Measurements from ENCODE around the gene CST9. TPM values are rescaled to one million over a fixed set of nuclear protein-coding genes. Genes with fewer than 3 reads are reported as not detected.
A peak's percentile ranks its signal among the peaks of the same experiment; 100 is the strongest.
"Not testable (repeated sequence)": the region's sequence is repeated elsewhere in the genome, so short reads cannot be mapped to it uniquely, and the experiment has no call there.

CST9 gene
- total RNA-seq, 1 donor from 2014 or later, result not detected

GRCh38 chr20:23638309-23638708 is 32.6 kb upstream of the CST9 start:
- peaks cover 18% of the 10 kb centered on the region for H3K27me3 Mint-ChIP-seq (ENCODE audit: unreplicated experiment)
- DNase-seq, result no peak
- no peak for TF ChIP-seq CTCF (IDR thresholded peaks at IDR 0.05; ENCODE audit: partially characterized antibody, unreplicated experiment)
- H3K36me3 Mint-ChIP-seq (ENCODE audit: unreplicated experiment), result no peaks in the 10 kb centered on the region
- H3K27ac Mint-ChIP-seq (ENCODE audit: unreplicated experiment), result no peak overlapping the region
- no peak overlapping the region for H3K4me3 Mint-ChIP-seq (ENCODE audit: unreplicated experiment)
- peaks cover 46% of the 10 kb centered on the region for H3K4me1 Mint-ChIP-seq (ENCODE audit: low read depth, unreplicated experiment)
- peaks cover 10% of the 10 kb centered on the region for H3K9me3 Mint-ChIP-seq (ENCODE audit: unreplicated experiment)

DNA sequence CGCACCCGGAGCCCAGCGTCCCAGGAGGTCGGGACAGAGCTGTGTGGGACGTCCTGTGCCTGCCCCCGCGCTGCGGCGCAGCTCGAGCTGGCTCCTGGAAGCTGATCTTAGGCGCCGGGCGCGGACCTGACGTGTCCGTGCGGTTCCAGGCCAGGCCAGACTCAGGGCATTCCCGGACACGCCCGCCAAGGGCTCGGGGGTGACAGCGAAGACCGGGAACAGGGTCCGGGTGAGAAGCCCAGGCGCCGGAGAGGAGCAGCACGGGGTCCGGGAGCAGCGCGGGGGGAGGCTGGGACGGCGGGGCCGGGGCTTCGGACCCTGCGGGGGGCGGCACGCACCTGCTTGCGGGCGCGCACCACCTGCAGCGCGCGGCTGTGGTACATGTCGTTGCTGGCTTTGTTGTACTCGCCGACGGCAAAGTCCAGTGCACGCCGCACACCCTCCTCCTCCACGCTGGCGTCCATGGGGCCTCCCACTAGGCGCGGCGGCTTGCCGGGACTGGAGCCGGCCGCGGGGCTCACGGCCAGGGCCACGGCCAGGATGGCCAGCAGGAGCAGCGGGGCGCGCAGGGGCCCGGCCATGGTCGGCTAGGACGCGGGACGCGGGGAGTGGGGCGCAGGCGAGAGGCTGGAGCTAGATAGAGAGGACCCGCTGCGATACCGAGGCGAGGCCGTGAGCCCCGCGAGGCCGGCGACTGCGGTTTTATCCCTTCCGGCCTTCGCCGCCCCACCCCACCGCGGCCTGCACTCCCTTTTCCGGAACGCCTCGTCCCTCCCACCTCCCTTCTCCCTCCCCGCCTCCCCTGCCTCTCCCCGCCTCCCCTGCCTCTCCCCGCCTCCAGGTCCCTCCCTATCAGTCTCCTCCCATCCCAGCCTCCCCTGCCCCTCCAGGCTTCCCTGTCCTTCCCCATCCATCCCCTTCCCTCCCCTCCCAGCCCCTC is 31.8 kb upstream of the CST9 start, which contains the start of gene CST3:
TSS of gene CST3 (minus strand) at position 674 of the 940 bp plus-strand sequence. CDS start at position 581, 93 bp downstream.
- peak within 1 kb of the TSS; percentile 93 for H3K4me3 Mint-ChIP-seq (ENCODE audit: unreplicated experiment)
- peaks cover 13% of the 10 kb centered on the region for H3K9me3 Mint-ChIP-seq (ENCODE audit: unreplicated experiment)
- peaks cover 44% of the 10 kb centered on the region for H3K4me1 Mint-ChIP-seq (ENCODE audit: low read depth, unreplicated experiment)
- no peaks in the 10 kb centered on the region for H3K36me3 Mint-ChIP-seq (ENCODE audit: unreplicated experiment)
- TF ChIP-seq CTCF (IDR thresholded peaks at IDR 0.05; ENCODE audit: partially characterized antibody, unreplicated experiment), result no peak
- H3K27ac Mint-ChIP-seq (ENCODE audit: unreplicated experiment), result peak within 1 kb of the TSS; percentile 93
- peaks cover 18% of the 10 kb centered on the region for H3K27me3 Mint-ChIP-seq (ENCODE audit: unreplicated experiment)
- DNase-seq, result peak; percentile 91

GRCh38 chr20:23636908-23637281 is 31.2 kb upstream of the CST9 start:
- Mint-ChIP-seq H3K9me3 (ENCODE audit: unreplicated experiment) (peaks cover 13% of the 10 kb centered on the region), H3K4me3 (ENCODE audit: unreplicated experiment) (peak overlapping the region; percentile 93), H3K27me3 (ENCODE audit: unreplicated experiment) (peaks cover 18% of the 10 kb centered on the region), H3K4me1 (ENCODE audit: low read depth, unreplicated experiment) (peaks cover 38% of the 10 kb centered on the region), H3K27ac (ENCODE audit: unreplicated experiment) (peak overlapping the region; percentile 93), H3K36me3 (ENCODE audit: unreplicated experiment) (no peaks in the 10 kb centered on the region)
- no peak for TF ChIP-seq CTCF (IDR thresholded peaks at IDR 0.05; ENCODE audit: partially characterized antibody, unreplicated experiment)
- DNase-seq, result no peak

- no peak for TF ChIP-seq CTCF (IDR thresholded peaks at IDR 0.05; ENCODE audit: partially characterized antibody, unreplicated experiment)
- peak overlapping the region; percentile 93 for H3K27ac Mint-ChIP-seq (ENCODE audit: unreplicated experiment)
- no peaks in the 10 kb centered on the region for H3K36me3 Mint-ChIP-seq (ENCODE audit: unreplicated experiment)
- H3K9me3 Mint-ChIP-seq (ENCODE audit: unreplicated experiment), result peaks cover 13% of the 10 kb centered on the region
- no peak for DNase-seq
- peak overlapping the region; percentile 93 for H3K4me3 Mint-ChIP-seq (ENCODE audit: unreplicated experiment)
- H3K4me1 Mint-ChIP-seq (ENCODE audit: low read depth, unreplicated experiment), result peaks cover 34% of the 10 kb centered on the region
- peaks cover 18% of the 10 kb centered on the region for H3K27me3 Mint-ChIP-seq (ENCODE audit: unreplicated experiment)
Observed at GRCh38 chr20:23636182-23636907, 30.6 kb upstream of the CST9 start.

- H3K27ac Mint-ChIP-seq (ENCODE audit: unreplicated experiment); DNase-seq; H3K36me3 Mint-ChIP-seq (ENCODE audit: unreplicated experiment): not testable (repeated sequence)
- peaks cover 13% of the 10 kb centered on the region for H3K9me3 Mint-ChIP-seq (ENCODE audit: unreplicated experiment)
- peak overlapping the region; percentile 93 for H3K4me3 Mint-ChIP-seq (ENCODE audit: unreplicated experiment)
- H3K27me3 Mint-ChIP-seq (ENCODE audit: unreplicated experiment), result peaks cover 18% of the 10 kb centered on the region
- H3K4me1 Mint-ChIP-seq (ENCODE audit: low read depth, unreplicated experiment), result peaks cover 32% of the 10 kb centered on the region
Observed at GRCh38 chr20:23635768-23636090, 30.0 kb upstream of the CST9 start.

Measured in glutamatergic neuron (in vitro differentiated cells).